ENCODE measurements around the gene GIPC2. TPM values are rescaled to one million over a fixed set of nuclear protein-coding genes. Genes with fewer than 3 reads are reported as not detected.
A peak's percentile ranks its signal among the peaks of the same experiment; 100 is the strongest.

Gene GIPC2
- total RNA-seq, 1 donor from 2014 or later: 1.1 TPM

GRCh38 chr1:78145105-78145580 lies 99.4 kb downstream of the GIPC2 start:
- peak; percentile 78 for DNase-seq (ENCODE audit: low read depth)

- no peak for DNase-seq (ENCODE audit: low read depth)
Measured at GRCh38 chr1:78146205-78146771, 100.5 kb downstream of the GIPC2 start.

- no peak for DNase-seq (ENCODE audit: low read depth)
Measured at GRCh38 chr1:78147031-78147430, 101.3 kb downstream of the GIPC2 start.

DNA sequence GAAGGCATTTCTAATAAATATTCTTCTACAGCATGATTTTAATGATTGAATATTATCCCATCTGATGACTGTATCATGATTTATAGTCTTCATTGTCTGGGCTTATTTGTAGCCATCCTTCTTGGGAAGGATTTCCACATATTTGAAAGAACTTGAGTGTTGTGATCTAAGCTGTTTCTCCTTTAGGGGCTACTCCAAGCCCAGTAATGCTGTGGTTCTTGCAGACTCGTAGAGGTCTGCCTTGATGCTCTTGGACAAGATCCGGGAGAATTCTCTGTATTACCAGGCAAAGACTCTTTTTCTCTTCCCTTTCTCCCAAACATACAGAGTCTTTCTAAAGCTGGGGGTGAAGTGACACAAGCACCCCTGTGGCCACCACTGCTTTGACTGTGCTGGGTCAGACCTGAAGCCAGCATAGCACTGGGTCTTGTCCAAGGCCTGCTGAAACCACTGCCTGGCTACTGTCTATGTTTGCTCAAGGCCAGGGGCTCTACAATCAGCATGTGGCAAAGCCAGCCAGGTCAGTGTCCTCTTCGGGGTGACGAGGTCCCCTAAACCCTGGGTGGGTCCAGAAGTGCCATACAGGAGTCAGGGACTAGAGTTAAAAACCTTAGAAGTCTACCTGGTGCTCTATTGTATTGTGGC lies 107.4 kb downstream of the GIPC2 start:
- DNase-seq (ENCODE audit: low read depth): no peak

GRCh38 chr1:78155121-78155520 lies 109.4 kb downstream of the GIPC2 start:
- DNase-seq (ENCODE audit: low read depth): peak; percentile 43

DNA sequence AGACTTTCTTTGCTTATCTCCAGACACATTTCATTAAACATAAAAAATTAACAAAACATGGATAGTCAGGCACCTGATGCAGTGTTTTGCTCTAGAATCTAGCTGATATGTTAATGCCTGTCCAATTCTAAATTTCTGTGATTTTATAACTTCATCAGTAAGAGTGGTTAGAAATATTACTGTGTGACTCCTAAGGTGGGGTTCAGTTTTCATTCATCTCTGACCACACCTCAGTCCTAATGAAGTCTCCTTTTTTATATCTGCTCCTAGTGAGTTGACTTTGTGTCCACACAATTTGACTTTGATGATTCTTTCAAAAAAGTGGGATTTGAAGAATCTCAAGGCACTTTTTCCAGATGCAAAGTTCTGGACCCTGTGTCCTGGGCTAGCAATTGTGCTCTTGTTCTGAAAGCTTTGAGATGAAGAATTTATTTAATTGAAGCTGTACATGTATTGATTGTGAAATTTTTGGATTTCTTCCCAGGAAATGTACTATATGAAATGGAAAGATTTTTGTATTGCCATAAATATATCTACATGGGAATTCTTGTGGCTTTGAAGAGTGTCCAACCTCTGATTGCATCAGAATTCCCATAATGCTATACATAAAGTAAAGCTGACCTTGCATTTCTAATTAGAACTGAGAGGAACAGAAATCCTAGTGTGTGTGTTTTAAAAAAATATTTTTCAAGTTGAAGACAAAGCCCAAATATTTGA lies 111.2 kb downstream of the GIPC2 start:
- no peak for DNase-seq (ENCODE audit: low read depth)

GRCh38 chr1:78165816-78166215 lies 120.0 kb downstream of the GIPC2 start:
- DNase-seq (ENCODE audit: low read depth): no peak

GRCh38 chr1:78168306-78168705 lies 122.5 kb downstream of the GIPC2 start:
- DNase-seq (ENCODE audit: low read depth): no peak

DNA sequence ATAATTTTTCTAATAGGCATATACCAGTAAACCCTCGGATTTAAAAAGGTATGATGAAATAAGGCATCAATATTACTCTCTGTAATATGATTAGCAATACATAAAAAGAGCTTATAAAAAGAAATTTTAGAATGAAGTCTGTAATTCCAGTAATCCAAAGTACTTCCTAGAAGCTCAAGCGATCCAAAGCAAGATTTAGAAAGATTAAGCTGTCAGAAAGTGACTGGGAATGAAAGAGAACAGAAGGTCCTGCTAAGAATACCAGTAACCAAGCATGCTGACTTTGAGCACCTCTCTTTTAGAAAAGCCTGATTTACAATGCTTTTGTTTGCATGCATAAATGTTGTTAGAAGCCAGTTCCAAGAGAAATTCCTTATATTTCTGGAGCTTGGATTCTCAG lies 125.1 kb downstream of the GIPC2 start:
- DNase-seq (ENCODE audit: low read depth): no peak

DNA sequence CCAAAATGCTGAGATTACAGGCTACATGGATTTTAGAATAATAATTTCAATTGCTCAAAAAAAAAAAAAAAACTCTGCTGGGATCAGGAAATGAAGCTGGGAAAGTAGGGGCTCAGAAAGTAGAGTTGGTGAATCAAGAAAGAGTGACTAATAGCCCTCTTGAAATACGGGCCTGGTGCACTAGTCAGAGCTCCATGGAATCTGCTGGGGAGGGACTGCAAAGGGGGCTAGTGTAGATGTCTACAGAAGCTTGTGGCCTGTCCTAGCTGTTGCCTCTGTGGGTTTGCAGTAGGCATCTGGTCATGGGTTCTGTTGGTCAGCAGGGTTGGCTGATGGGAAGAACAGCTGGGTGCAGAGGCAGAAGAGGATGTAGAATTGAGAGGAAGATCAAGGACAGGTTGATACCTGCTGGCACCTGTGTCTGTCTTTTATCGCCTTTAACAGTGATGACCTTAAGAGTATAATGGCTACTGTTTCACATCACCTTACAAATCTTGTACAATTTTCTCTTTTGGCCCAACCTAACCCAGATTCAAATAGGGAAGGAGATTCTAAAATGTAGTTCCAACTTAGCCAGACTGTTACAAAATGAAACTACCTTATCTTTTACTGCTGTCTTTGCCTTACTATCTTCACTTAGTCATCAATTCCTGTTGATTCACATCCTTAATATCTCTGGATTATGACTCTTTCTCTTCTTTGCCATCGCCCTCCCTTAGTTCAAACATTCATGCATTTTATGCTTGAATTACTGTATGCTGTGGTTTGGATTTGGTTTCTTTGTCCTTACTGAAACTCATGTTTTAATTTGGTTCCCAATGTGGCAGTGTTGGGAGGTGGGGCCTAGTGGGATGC lies 126.2 kb downstream of the GIPC2 start:
- DNase-seq (ENCODE audit: low read depth): peak; percentile 17

GRCh38 chr1:78176448-78176847 lies 130.7 kb downstream of the GIPC2 start:
- DNase-seq (ENCODE audit: low read depth): peak; percentile 24

DNA sequence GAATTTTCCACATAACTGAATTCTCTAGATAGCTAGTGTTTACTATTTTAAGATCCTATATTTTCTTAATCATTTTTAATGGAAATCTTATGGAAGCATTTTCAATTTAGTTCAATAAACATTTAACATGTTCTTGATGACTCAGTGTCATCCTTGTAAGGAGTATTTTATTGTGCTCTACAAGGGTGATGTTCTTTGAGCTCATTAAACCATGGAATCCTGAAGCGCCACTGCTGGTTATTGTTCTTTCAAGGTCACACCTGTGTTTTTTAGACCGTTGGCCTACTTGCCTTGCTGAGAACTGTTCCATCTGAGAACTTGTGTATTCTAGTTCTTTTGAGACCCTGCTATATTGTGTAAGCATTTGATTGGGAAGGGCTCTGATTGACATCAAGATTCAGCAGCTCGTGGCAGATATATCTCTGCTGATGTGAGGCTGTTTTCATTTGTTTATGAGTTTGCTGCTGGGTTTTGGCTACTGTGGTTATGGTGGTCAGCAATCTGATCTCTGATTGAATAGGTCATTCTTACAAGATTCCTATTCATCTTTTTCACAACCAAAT lies 132.0 kb downstream of the GIPC2 start:
- peak; percentile 16 for DNase-seq (ENCODE audit: low read depth)

- DNase-seq (ENCODE audit: low read depth): no peak
Measured at GRCh38 chr1:78178816-78179215, 133.1 kb downstream of the GIPC2 start.

DNA sequence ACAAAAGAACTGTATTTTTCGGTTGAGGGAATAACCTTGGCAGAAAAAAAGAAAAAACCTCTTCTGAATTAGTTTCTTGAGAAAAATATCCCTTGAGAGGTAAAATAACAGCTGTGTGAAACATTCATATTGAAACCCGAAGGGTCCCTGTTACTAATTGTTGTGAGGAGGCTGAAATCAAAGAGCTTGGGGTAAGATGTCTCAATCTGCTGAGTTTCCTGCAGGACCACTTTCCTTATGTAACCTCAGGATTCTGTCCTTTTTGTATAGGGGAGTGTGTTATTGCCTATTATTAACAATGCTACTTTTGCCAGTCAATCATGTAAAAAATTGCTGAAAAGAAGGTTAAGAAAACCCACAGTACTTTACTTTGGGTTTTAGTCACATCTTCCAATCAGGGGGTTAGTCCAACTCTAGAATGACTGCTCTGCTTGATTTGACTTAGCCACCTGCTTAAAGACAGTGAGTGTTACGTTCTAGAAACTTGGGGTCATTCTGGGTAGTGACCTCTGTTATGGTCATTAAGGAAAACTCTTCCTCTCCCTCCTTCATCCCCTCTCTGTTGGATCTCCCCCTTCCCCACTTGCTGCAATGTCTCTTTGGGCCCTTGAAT lies 138.8 kb downstream of the GIPC2 start:
- no peak for DNase-seq (ENCODE audit: low read depth)

Other genes starting within 250 kb of the GIPC2 start
- 6.4 and 22.4 TPM in 2 replicates for gene NEXN, start 157.3 kb upstream of the GIPC2 start, total RNA-seq
- 106 and 154 TPM in 2 replicates for gene FUBP1, start 66.9 kb upstream of the GIPC2 start, total RNA-seq
- 8.0 and 43.4 TPM in 2 replicates for gene DNAJB4, start 41.0 kb upstream of the GIPC2 start, total RNA-seq